Adrenal gland (tissue), 5 donors: ENCODE measurements around the gene APP.

Experiments used
- CTCF ChIP-seq, 6 experiments: fragments of 450-650 bp in 4 of 6; fragments of 200-600 bp in 2 of 6; sonication (generic) in 1 of 6; IDR thresholded peaks; 1 replicate in 5 of 6; 2 replicates in 1 of 6; pipeline versions ENCODE4 v1.5.1 to v1.8.0; 2016 to 2021; ENCODE audit warnings: antibody characterized with exemption in 6 of 6, mild to moderate bottlenecking in 2 of 6, moderate library complexity in 1 of 6
- POLR2A ChIP-seq, 2 donors: fragments of 450-650 bp; IDR thresholded peaks; one replicate each; pipeline ENCODE4 v1.6.1; 2017; ENCODE audit warnings: antibody characterized with exemption in 2 of 2, mild to moderate bottlenecking in 2 of 2, moderate library complexity in 1 of 2
- donor health status: DM: no; HTN: no; CAD: no.

- TF ChIP-seq CTCF (IDR thresholded peaks at IDR 0.05) (no peak), POLR2A (IDR thresholded peaks at IDR 0.05) (no peak)
Measured at GRCh38 chr21:26138615-26139257, 31.8 kb downstream of the APP start.
